K562 (cell line): ENCODE data around the gene NONO. TPM values are rescaled to one million over a fixed set of nuclear protein-coding genes. Genes with fewer than 3 reads are reported as not detected.
A peak's percentile ranks its signal among the peaks of the same experiment; 100 is the strongest.

Source experiments
- BRD9 ChIP-seq: fragments of 450-650 bp; IDR thresholded peaks from 2 replicates; pipeline ENCODE4 v1.6.1; 2018; ENCODE audit warnings: low read depth; ENCODE audit not compliant: partially characterized antibody
- EGR1 ChIP-seq: fragments of 450-650 bp; conservative IDR thresholded peaks from 2 replicates; pipeline ENCODE4 v1.6.1; 2017; ENCODE audit warnings: mild to moderate bottlenecking
- GATA2 ChIP-seq: sonication (generic); formaldehyde crosslinking; IDR thresholded peaks from 2 replicates; pipeline ENCODE4 v1.4.0; 2020; ENCODE audit warnings: mild to moderate bottlenecking, missing genetic modification reagents
- HEY1 ChIP-seq: fragments of 250-450 bp; sonication (Bioruptor Pico); IDR thresholded peaks from 2 replicates; pipeline ENCODE4 v1.5.0; 2020; ENCODE audit warnings: mild to moderate bottlenecking, moderate library complexity, borderline replicate concordance
- MYBL2 ChIP-seq, 2 experiments: fragments of 450-650 bp in 1 of 2; sonication (generic) in 1 of 2; formaldehyde crosslinking in 1 of 2; IDR thresholded peaks; 2 replicates each; pipeline versions ENCODE4 v1.6.1 to v1.8.1; 2017 to 2022; ENCODE audit warnings: borderline replicate concordance in 1 of 2, inconsistent platforms in 1 of 2, low read depth in 1 of 2, mild to moderate bottlenecking in 1 of 2, missing genetic modification reagents in 1 of 2, moderate library complexity in 1 of 2
- NONO ChIP-seq, 2 experiments: fragments of 200-400 bp in 1 of 2; fragments of 450-650 bp in 1 of 2; formaldehyde crosslinking in 1 of 2; IDR thresholded peaks; 2 replicates each; pipeline ENCODE4 v1.6.1; 2017; ENCODE audit warnings: low read depth in 2 of 2, mild to moderate bottlenecking in 2 of 2, moderate library complexity in 2 of 2, low read length in 1 of 2
- RCOR1 ChIP-seq, 2 experiments: IDR thresholded peaks; 2 replicates each; pipeline ENCODE4 v1.6.1; 2012; ENCODE audit warnings: low read depth in 2 of 2, low read length in 2 of 2, borderline replicate concordance in 1 of 2, improper control_type of control experiment in 1 of 2
- TARDBP ChIP-seq: fragments of 450-650 bp; IDR thresholded peaks from 2 replicates; pipeline ENCODE4 v1.6.1; 2016
- ZFX ChIP-seq: sonication (generic); formaldehyde crosslinking; IDR thresholded peaks from 2 replicates; pipeline ENCODE4 v1.8.0; 2022; ENCODE audit warnings: mild to moderate bottlenecking, missing genetic modification reagents, moderate library complexity
- ZNF274 ChIP-seq: IDR thresholded peaks from 2 replicates; pipeline ENCODE4 v1.6.1; 2011; ENCODE audit warnings: low read depth, mild to moderate bottlenecking, low read length, moderate library complexity, borderline replicate concordance
- ZNF354B ChIP-seq: fragments of 250-450 bp; sonication (Bioruptor Pico); IDR thresholded peaks from 2 replicates; pipeline ENCODE4 v1.4.0; 2020
- polyA plus RNA-seq, 8 experiments: library from polyadenylated mRNA; depleted of rRNA in 4 of 8; stranded (reverse) in 5 of 8; unstranded in 3 of 8; fragments of >200 nt; fragmentation: Nextera tagmentation in 2 of 8; fragmentation: Illumina TruSeq in 1 of 8; extraction: Ambion mirVana in 2 of 8; extraction: Trizol in 1 of 8; gene quantifications; 2 replicates each; pipeline versions ENCODE4 v1.2.1 to v1.2.3, GENCODE V29; 2011 to 2014; ENCODE audit warnings: inconsistent platforms in 1 of 8, missing spikeins in 1 of 8
- total RNA-seq, 7 experiments: library from RNA; depleted of rRNA in 6 of 7; stranded (reverse); fragments of >200 nt in 6 of 7; fragmentation: Illumina TruSeq in 2 of 7; extraction: Trizol in 2 of 7; gene quantifications; 2 replicates each; pipeline versions ENCODE4 v1.2.1 to v1.2.3, GENCODE V29; 2011 to 2021; ENCODE audit warnings: low replicate concordance in 1 of 7
- TF ChIP-seq, protein P1 (sequence below): sonication (generic); formaldehyde crosslinking; IDR thresholded peaks from 2 replicates; pipeline ENCODE4 v1.8.0; 2022; ENCODE audit warnings: mild to moderate bottlenecking, missing genetic modification reagents, borderline replicate concordance
- TF ChIP-seq, protein P2 (sequence below): IDR thresholded peaks from 3 replicates; pipeline ENCODE4 v1.6.1; 2011; ENCODE audit warnings: borderline replicate concordance, mild to moderate bottlenecking, moderate library complexity; ENCODE audit not compliant: insufficient read length; ENCODE audit errors: extremely low read depth
- TF ChIP-seq, protein P3 (sequence below): fragments of 450-650 bp; IDR thresholded peaks from 2 replicates; pipeline ENCODE4 v1.6.1; 2018; ENCODE audit not compliant: partially characterized antibody
- TF ChIP-seq, protein P4 (sequence below): IDR thresholded peaks from 2 replicates; pipeline ENCODE4 v1.6.1; 2011; ENCODE audit not compliant: insufficient read length; ENCODE audit errors: extremely low read depth
- TF ChIP-seq, protein P5 (sequence below): fragments of 450-650 bp; IDR thresholded peaks from 2 replicates; pipeline ENCODE4 v1.6.1; 2016; ENCODE audit warnings: missing biosample characterization, missing genetic modification characterization

Gene NONO
- total and polyA plus RNA-seq, 9 of the 15 experiments (the other 6 are each of a cell fraction or from before 2014, with no cell fraction given): 333 to 651 (median 451) TPM

DNA sequence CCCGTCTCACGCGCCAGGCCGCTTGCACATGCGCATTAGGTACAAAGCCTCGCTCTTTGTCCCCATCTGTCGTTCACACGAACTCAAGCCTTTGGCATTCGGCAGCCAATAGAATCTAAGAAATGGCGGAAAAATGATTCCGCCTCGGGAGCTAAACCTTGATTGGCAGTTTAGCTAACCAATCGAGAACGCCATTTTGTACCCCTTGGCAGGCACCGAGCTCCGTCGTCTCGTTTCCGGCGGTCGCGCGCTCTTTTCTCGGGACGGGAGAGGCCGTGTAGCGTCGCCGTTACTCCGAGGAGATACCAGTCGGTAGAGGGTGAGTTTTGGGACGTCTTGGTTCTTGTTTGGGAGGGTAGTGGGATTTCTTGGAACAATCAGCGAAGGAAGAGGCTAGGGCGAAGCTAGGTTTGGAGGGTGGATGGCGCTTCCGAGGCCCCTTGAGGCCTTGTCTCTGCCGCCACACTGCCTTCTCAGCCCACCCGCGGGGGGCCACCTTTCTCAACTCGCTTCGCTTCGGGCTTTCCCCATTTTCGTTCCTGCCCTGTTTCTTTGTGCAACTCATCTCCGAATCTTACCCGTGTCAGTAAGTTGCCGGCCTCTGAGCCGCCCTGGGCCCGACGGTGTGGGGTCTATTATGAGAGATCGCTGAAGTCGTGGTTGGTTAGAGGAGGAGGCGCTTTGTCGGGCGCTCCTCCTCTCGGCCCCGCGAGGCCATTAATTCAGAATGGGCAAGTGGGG is at the start of gene NONO (continued):
- TF ChIP-seq, protein P1, sequence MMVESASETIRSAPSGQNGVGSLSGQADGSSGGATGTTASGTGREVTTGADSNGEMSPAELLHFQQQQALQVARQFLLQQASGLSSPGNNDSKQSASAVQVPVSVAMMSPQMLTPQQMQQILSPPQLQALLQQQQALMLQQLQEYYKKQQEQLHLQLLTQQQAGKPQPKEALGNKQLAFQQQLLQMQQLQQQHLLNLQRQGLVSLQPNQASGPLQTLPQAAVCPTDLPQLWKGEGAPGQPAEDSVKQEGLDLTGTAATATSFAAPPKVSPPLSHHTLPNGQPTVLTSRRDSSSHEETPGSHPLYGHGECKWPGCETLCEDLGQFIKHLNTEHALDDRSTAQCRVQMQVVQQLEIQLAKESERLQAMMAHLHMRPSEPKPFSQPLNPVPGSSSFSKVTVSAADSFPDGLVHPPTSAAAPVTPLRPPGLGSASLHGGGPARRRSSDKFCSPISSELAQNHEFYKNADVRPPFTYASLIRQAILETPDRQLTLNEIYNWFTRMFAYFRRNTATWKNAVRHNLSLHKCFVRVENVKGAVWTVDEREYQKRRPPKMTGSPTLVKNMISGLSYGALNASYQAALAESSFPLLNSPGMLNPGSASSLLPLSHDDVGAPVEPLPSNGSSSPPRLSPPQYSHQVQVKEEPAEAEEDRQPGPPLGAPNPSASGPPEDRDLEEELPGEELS: no peak
- TF ChIP-seq, protein P2, sequence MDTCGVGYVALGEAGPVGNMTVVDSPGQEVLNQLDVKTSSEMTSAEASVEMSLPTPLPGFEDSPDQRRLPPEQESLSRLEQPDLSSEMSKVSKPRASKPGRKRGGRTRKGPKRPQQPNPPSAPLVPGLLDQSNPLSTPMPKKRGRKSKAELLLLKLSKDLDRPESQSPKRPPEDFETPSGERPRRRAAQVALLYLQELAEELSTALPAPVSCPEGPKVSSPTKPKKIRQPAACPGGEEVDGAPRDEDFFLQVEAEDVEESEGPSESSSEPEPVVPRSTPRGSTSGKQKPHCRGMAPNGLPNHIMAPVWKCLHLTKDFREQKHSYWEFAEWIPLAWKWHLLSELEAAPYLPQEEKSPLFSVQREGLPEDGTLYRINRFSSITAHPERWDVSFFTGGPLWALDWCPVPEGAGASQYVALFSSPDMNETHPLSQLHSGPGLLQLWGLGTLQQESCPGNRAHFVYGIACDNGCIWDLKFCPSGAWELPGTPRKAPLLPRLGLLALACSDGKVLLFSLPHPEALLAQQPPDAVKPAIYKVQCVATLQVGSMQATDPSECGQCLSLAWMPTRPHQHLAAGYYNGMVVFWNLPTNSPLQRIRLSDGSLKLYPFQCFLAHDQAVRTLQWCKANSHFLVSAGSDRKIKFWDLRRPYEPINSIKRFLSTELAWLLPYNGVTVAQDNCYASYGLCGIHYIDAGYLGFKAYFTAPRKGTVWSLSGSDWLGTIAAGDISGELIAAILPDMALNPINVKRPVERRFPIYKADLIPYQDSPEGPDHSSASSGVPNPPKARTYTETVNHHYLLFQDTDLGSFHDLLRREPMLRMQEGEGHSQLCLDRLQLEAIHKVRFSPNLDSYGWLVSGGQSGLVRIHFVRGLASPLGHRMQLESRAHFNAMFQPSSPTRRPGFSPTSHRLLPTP: no peak
- TF ChIP-seq ZNF274: no peak
- TF ChIP-seq HEY1 (CRISPR knock-in tag): no peak
- TF ChIP-seq ZFX (CRISPR knock-in tag): peak; percentile 93
- no peak for TF ChIP-seq GATA2 (CRISPR knock-in tag)
- no peak for TF ChIP-seq ZNF354B (CRISPR knock-in tag)
- TF ChIP-seq TARDBP: no peak
- TF ChIP-seq BRD9: peak; percentile 56
- no peak for TF ChIP-seq NONO (IDR thresholded peaks at IDR 0.05; ENCODE audit: low read depth in 2 of 2, low read length in 1 of 2)
- TF ChIP-seq, protein P3, sequence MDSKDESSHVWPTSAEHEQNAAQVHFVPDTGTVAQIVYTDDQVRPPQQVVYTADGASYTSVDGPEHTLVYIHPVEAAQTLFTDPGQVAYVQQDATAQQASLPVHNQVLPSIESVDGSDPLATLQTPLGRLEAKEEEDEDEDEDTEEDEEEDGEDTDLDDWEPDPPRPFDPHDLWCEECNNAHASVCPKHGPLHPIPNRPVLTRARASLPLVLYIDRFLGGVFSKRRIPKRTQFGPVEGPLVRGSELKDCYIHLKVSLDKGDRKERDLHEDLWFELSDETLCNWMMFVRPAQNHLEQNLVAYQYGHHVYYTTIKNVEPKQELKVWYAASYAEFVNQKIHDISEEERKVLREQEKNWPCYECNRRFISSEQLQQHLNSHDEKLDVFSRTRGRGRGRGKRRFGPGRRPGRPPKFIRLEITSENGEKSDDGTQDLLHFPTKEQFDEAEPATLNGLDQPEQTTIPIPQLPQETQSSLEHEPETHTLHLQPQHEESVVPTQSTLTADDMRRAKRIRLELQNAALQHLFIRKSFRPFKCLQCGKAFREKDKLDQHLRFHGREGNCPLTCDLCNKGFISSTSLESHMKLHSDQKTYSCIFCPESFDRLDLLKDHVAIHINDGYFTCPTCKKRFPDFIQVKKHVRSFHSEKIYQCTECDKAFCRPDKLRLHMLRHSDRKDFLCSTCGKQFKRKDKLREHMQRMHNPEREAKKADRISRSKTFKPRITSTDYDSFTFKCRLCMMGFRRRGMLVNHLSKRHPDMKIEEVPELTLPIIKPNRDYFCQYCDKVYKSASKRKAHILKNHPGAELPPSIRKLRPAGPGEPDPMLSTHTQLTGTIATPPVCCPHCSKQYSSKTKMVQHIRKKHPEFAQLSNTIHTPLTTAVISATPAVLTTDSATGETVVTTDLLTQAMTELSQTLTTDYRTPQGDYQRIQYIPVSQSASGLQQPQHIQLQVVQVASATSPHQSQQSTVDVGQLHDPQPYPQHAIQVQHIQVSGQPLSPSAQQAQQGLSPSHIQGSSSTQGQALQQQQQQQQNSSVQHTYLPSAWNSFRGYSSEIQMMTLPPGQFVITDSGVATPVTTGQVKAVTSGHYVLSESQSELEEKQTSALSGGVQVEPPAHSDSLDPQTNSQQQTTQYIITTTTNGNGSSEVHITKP: peak; percentile 37
- no peak for TF ChIP-seq MYBL2 (IDR thresholded peaks at IDR 0.05; ENCODE audit: low read depth)
- no peak for TF ChIP-seq MYBL2 (CRISPR knock-in tag; IDR thresholded peaks at IDR 0.05; ENCODE audit: borderline replicate concordance)
- TF ChIP-seq EGR1: no peak
- TF ChIP-seq RCOR1 (IDR thresholded peaks at IDR 0.05; ENCODE audit: borderline replicate concordance in 1 of 2, low read depth in 2 of 2, low read length in 2 of 2): no peak
- TF ChIP-seq, protein P4, sequence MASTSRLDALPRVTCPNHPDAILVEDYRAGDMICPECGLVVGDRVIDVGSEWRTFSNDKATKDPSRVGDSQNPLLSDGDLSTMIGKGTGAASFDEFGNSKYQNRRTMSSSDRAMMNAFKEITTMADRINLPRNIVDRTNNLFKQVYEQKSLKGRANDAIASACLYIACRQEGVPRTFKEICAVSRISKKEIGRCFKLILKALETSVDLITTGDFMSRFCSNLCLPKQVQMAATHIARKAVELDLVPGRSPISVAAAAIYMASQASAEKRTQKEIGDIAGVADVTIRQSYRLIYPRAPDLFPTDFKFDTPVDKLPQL: no peak
- TF ChIP-seq, protein P5, sequence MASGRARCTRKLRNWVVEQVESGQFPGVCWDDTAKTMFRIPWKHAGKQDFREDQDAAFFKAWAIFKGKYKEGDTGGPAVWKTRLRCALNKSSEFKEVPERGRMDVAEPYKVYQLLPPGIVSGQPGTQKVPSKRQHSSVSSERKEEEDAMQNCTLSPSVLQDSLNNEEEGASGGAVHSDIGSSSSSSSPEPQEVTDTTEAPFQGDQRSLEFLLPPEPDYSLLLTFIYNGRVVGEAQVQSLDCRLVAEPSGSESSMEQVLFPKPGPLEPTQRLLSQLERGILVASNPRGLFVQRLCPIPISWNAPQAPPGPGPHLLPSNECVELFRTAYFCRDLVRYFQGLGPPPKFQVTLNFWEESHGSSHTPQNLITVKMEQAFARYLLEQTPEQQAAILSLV: no peak
